H1 (cell line): ENCODE data around the gene NEK11.

Experiments
- POLR2A ChIP-seq, 2 experiments: IDR thresholded peaks; 1 replicate in 1 of 2; 2 replicates in 1 of 2; pipeline ENCODE4 v1.6.1; 2011; ENCODE audit warnings: low read depth in 2 of 2, low read length in 2 of 2, mild to moderate bottlenecking in 2 of 2; ENCODE audit errors: control extremely low read depth in 1 of 2
- ZNF274 ChIP-seq: IDR thresholded peaks from 2 replicates; pipeline ENCODE4 v1.7.0; 2012; ENCODE audit warnings: low read length, borderline replicate concordance; ENCODE audit errors: extremely low read depth
- TF ChIP-seq, protein P1 (sequence below), 3 experiments: IDR thresholded peaks; 1 replicate in 2 of 3; 2 replicates in 1 of 3; pipeline versions ENCODE4 v1.5.1 to v1.6.1; 2011; ENCODE audit warnings: low read length in 3 of 3, mild to moderate bottlenecking in 3 of 3, inconsistent platforms in 2 of 3, low read depth in 1 of 3, moderate library complexity in 1 of 3; ENCODE audit not compliant: insufficient read depth in 1 of 3; ENCODE audit errors: control extremely low read depth in 1 of 3

DNA sequence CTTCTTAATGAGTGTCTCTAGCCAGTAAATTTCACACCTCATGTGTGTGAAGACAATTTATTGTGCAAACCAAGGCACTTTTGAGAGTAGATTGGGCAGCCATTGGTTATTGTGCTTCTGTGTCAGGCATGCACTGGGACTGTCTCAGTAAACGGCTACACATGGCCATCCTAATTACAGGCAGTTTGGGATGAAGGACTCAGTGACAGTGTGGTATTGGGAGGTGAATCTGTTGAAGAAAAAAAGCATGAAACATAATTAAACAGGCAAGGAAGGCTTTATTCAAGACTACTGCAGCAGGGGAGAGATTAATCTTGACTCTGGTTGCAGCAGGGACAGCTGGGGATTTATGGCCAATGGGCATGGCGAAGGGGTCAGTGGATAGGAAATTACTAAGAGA lies 297.1 kb downstream of the NEK11 start:
- TF ChIP-seq, protein P1, sequence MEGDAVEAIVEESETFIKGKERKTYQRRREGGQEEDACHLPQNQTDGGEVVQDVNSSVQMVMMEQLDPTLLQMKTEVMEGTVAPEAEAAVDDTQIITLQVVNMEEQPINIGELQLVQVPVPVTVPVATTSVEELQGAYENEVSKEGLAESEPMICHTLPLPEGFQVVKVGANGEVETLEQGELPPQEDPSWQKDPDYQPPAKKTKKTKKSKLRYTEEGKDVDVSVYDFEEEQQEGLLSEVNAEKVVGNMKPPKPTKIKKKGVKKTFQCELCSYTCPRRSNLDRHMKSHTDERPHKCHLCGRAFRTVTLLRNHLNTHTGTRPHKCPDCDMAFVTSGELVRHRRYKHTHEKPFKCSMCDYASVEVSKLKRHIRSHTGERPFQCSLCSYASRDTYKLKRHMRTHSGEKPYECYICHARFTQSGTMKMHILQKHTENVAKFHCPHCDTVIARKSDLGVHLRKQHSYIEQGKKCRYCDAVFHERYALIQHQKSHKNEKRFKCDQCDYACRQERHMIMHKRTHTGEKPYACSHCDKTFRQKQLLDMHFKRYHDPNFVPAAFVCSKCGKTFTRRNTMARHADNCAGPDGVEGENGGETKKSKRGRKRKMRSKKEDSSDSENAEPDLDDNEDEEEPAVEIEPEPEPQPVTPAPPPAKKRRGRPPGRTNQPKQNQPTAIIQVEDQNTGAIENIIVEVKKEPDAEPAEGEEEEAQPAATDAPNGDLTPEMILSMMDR (IDR thresholded peaks at IDR 0.05; ENCODE audit: control extremely low read depth in 1 of 3, insufficient read depth in 1 of 3, low read depth in 1 of 3, low read length in 3 of 3) = no peak
- no peak for TF ChIP-seq ZNF274
- TF ChIP-seq POLR2A (IDR thresholded peaks at IDR 0.05; ENCODE audit: control extremely low read depth in 1 of 2, low read depth in 2 of 2, low read length in 2 of 2) = no peak
